22Rv1 (cell line): Measurements from ENCODE around the gene ABCF2.

Source experiments
- CTCF ChIP-seq: fragments of 450-650 bp; IDR thresholded peaks from 2 replicates; pipeline ENCODE4 v1.5.1; 2017; ENCODE audit warnings: mild to moderate bottlenecking
- ZFX ChIP-seq: fragments of 450-650 bp; IDR thresholded peaks from 2 replicates; pipeline ENCODE4 v1.6.1; 2017; ENCODE audit warnings: antibody characterized with exemption, borderline replicate concordance

GRCh38 chr7:151252961-151253711 lies 26.1 kb upstream of the ABCF2 start:
- TF ChIP-seq CTCF (no peak), ZFX (no peak)
